ENCODE results near the gene MEAF6. TPM values are rescaled to one million over a fixed set of nuclear protein-coding genes. Genes with fewer than 3 reads are reported as not detected.

Gene MEAF6
- total and polyA plus RNA-seq, 3 experiments from 2014 or later, result 102 to 163 (median 113) TPM

DNA sequence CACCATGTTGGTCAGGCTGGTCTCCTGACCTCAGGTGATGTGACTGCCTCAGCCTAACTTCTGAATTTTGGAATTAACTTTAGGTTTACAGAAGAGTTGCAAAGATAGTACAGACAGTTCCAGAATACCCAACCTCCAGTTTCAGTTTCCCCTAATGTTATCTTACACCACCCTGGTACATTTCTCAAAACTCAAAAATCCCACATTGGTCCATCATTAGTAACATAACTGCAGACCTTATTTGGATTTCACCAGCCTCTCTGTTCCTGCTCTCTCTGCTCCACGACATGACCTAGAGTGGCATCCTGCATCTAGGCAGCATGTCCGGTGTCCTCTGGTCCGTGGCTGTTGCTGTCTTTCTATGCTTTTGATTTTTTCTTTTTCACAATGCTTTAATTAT lies 45.2 kb downstream of the MEAF6 start:
- CTCF ChIA-PET, result interaction anchor here (1.3 to 11.1 kb wide), 2 partner anchors 10 to 13 kb away, joined by 5 to 105 read pairs; no protein-coding TSS in a partner anchor
- Histone ChIP-seq H3K27ac (ENCODE audit: low read depth, low read length) (no peak overlapping the region), H3K4me1 (ENCODE audit: insufficient read depth, low read length) (peaks cover 30% of the 10 kb centered on the region), H3K9me3 (ENCODE audit: low read length) (no peaks in the 10 kb centered on the region), H3K36me3 (ENCODE audit: insufficient read depth, low read length) (no peaks in the 10 kb centered on the region), H3K4me3 (ENCODE audit: low read length) (no peak overlapping the region), H3K27me3 (ENCODE audit: insufficient read depth, low read length, poor library complexity, severe bottlenecking) (no peaks in the 10 kb centered on the region)
- no peak for DNase-seq
- peaks cover 0 to 10% (median 3%) of the 10 kb centered on the region in 3 donors for H3K36me3 Mint-ChIP-seq
- H3K4me3 Mint-ChIP-seq, result no peak overlapping the region
- H3K27ac Mint-ChIP-seq, result peak overlapping the region in 7 of 8 donors; percentile 9 to 99 (median 70)
- peaks cover 36 to 42% (median 39%) of the 10 kb centered on the region in 3 donors for H3K4me1 Mint-ChIP-seq
- peaks cover 0 to 3% of the 10 kb centered on the region in 2 donors for H3K27me3 Mint-ChIP-seq
- no peaks in the 10 kb centered on the region for H3K9me3 Mint-ChIP-seq
- POLR2A ChIA-PET, result no interaction called here

DNA sequence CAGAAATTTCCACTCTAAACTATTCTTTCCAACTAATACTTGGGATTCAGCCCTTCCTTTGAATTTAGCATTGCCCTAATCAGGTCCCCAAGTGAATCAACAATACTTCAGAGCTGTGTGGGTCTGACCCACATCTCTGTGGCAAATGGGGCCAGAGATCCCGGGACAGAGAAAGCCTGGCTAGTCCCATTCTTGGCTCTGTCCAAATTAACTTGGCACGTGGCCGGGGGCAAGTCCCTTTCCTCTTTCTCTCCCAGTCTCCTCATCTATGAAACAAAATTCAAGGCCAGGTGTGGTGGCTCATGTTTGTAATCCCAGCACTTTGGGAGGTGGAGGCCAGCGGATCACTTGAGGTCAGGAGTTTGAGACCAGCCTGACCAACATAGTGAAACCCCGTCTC lies 46.5 kb downstream of the MEAF6 start:
- H3K4me1 ChIP-seq (ENCODE audit: insufficient read depth, low read length), result peaks cover 22% of the 10 kb centered on the region
- Mint-ChIP-seq H3K9me3 (no peaks in the 10 kb centered on the region), H3K27me3 (no peaks in the 10 kb centered on the region), H3K4me1 (peaks cover 28 to 33% (median 29%) of the 10 kb centered on the region in 3 donors), H3K36me3 (peaks cover 0 to 9% (median 3%) of the 10 kb centered on the region in 3 donors), H3K4me3 (no peak overlapping the region), H3K27ac (peak overlapping the region in 1 of 8 donors; percentile 81)
- ChIA-PET CTCF (interaction anchor here (1.5 kb wide), 1 partner anchor 20 kb away, joined by 9 read pairs; no protein-coding TSS in a partner anchor), POLR2A (no interaction called here)
- H3K4me3 ChIP-seq (ENCODE audit: low read length), result no peak overlapping the region
- DNase-seq, result no peak
- H3K27ac ChIP-seq (ENCODE audit: low read depth, low read length), result no peak overlapping the region
- no peaks in the 10 kb centered on the region for H3K9me3 ChIP-seq (ENCODE audit: low read length)
- no peaks in the 10 kb centered on the region for H3K27me3 ChIP-seq (ENCODE audit: insufficient read depth, low read length, poor library complexity, severe bottlenecking)
- H3K36me3 ChIP-seq (ENCODE audit: insufficient read depth, low read length), result no peaks in the 10 kb centered on the region

DNA sequence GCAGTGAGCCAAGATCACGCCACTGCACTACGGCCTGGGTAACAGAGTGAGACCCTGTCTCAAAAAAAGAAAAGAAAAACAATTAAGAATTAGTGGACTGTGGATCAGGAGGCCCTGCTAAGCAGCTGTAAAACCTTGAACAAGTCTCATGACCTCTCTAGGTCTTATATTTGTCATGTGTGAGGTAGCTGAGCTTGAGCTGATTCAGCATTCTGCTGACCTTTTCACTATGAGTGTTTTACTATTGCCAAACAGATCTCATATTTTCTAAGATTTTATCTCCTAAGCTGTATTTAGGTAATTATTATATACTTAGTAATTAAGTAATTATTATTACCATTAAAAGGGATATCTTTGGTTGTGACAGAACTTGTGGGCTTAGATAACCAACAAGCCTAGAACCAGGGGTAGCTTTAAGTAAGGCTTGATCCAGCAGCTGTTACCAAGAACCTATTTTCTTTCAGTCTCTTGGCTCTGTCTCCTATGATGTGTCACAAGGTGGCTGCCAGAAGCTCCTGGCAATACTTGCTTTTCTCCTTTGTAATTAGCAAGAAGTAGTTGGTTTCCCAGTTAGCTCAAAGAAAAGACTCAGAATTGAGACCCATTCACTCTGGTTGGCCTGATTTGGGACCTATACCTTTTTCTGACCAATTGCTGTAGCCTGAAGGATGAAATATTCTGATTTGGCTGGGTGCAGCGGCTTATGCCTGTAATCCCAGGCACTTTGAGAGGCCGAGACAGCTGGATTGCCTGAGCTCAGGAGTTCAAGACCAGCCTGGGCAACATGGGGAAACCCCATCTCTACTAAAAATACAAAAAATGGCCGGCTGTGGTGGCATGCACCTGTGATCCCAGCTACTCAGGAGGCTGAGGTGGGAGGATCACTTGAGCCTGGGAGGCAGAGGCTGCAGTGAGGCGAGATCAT lies 48.7 kb downstream of the MEAF6 start:
- Mint-ChIP-seq H3K36me3 (peaks cover 0 to 17% (median 3%) of the 10 kb centered on the region in 3 donors), H3K9me3 (no peaks in the 10 kb centered on the region), H3K27me3 (no peaks in the 10 kb centered on the region), H3K4me3 (no peak overlapping the region), H3K4me1 (peaks cover 9 to 15% (median 11%) of the 10 kb centered on the region in 3 donors), H3K27ac (peak overlapping the region in 2 of 8 donors; percentile 26 to 96)
- H3K4me1 ChIP-seq (ENCODE audit: insufficient read depth, low read length), result peaks cover 3% of the 10 kb centered on the region
- POLR2A ChIA-PET, result no interaction called here
- H3K9me3 ChIP-seq (ENCODE audit: low read length), result no peaks in the 10 kb centered on the region
- no peak overlapping the region for H3K4me3 ChIP-seq (ENCODE audit: low read length)
- no peaks in the 10 kb centered on the region for H3K36me3 ChIP-seq (ENCODE audit: insufficient read depth, low read length)
- CTCF ChIA-PET, result interaction anchor here (1.1 to 4.2 kb wide), 3 partner anchors 9 to 21 kb away, joined by 3 to 30 read pairs (median 5); partner anchors contain the start of gene ZC3H12A
- H3K27me3 ChIP-seq (ENCODE audit: insufficient read depth, low read length, poor library complexity, severe bottlenecking), result no peaks in the 10 kb centered on the region
- no peak for DNase-seq
- H3K27ac ChIP-seq (ENCODE audit: low read depth, low read length), result no peak overlapping the region

- Histone ChIP-seq H3K27ac (ENCODE audit: low read depth, low read length) (no peak overlapping the region), H3K27me3 (ENCODE audit: insufficient read depth, low read length, poor library complexity, severe bottlenecking) (no peaks in the 10 kb centered on the region), H3K9me3 (ENCODE audit: low read length) (no peaks in the 10 kb centered on the region), H3K36me3 (ENCODE audit: insufficient read depth, low read length) (no peaks in the 10 kb centered on the region), H3K4me1 (ENCODE audit: insufficient read depth, low read length) (peaks cover under 1% of the 10 kb centered on the region), H3K4me3 (ENCODE audit: low read length) (no peak overlapping the region)
- ChIA-PET POLR2A (no interaction called here), CTCF (interaction anchor here (4.2 kb wide), 1 partner anchor 23 kb away, joined by 30 read pairs; no protein-coding TSS in a partner anchor)
- H3K4me1 Mint-ChIP-seq, result peaks cover 2 to 7% (median 3%) of the 10 kb centered on the region in 3 donors
- DNase-seq, result no peak
- H3K4me3 Mint-ChIP-seq, result no peak overlapping the region
- H3K9me3 Mint-ChIP-seq, result no peaks in the 10 kb centered on the region
- H3K36me3 Mint-ChIP-seq, result peaks cover 0 to 20% (median 1%) of the 10 kb centered on the region in 3 donors
- H3K27me3 Mint-ChIP-seq, result no peaks in the 10 kb centered on the region
- H3K27ac Mint-ChIP-seq, result no peak overlapping the region
These were observed 50.1 kb downstream of the MEAF6 start for GRCh38 chr1:37464443-37464842.

DNA sequence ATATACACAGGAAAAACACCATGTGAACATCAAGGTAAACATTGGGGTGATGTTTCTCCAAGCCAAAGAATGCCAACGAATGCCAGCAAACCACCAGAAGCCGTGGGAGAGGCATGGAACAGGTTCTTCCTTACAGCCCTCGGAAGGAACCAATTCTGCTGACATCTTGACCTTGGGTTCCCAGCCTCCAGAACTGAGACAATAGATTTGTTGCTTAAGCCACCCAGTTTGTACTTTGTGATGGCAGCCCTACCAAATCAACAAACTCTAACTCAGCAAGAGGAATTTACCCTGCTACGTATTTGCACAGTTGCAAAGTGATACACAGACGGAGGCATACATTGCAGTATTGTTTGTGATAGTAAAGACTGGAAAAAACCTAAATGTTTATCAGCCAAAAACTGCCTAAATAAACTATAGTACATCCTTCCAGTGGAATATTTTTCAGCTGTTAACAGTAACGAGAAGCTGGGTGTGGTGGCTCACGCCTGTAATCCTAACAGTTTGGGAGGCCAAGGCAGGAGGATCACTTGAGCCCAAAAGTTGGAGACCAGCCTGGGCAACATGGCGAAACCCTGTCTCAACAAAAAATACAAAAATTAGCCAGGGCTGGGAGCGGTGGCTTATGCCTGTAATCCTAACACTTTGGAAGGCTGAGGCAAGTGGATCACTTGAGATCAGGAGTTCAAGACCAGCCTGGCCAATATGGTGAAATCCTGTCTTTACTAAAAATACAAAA lies 52.7 kb downstream of the MEAF6 start:
- no peak overlapping the region for H3K4me3 Mint-ChIP-seq
- no peaks in the 10 kb centered on the region for H3K9me3 Mint-ChIP-seq
- ChIA-PET CTCF (interaction anchor here (4.2 kb wide), 1 partner anchor 25 kb away, joined by 30 read pairs; no protein-coding TSS in a partner anchor), POLR2A (no interaction called here)
- no peak overlapping the region for H3K4me3 ChIP-seq (ENCODE audit: low read length)
- no peaks in the 10 kb centered on the region for H3K27me3 Mint-ChIP-seq
- no peak for DNase-seq
- peaks cover 0 to 5% (median 3%) of the 10 kb centered on the region in 3 donors for H3K4me1 Mint-ChIP-seq
- no peaks in the 10 kb centered on the region for H3K27me3 ChIP-seq (ENCODE audit: insufficient read depth, low read length, poor library complexity, severe bottlenecking)
- H3K27ac ChIP-seq (ENCODE audit: low read depth, low read length), result no peak overlapping the region
- no peaks in the 10 kb centered on the region for H3K9me3 ChIP-seq (ENCODE audit: low read length)
- H3K36me3 Mint-ChIP-seq, result peaks cover 0 to 17% (median 0%) of the 10 kb centered on the region in 3 donors
- no peaks in the 10 kb centered on the region for H3K36me3 ChIP-seq (ENCODE audit: insufficient read depth, low read length)
- no peaks in the 10 kb centered on the region for H3K4me1 ChIP-seq (ENCODE audit: insufficient read depth, low read length)
- no peak overlapping the region for H3K27ac Mint-ChIP-seq

GRCh38 chr1:37458551-37458950 lies 56.0 kb downstream of the MEAF6 start:
- Mint-ChIP-seq H3K27me3 (no peaks in the 10 kb centered on the region), H3K4me1 (peaks cover 6 to 11% (median 9%) of the 10 kb centered on the region in 3 donors), H3K27ac (peak overlapping the region in 2 of 8 donors; percentile 33 to 64), H3K4me3 (no peak overlapping the region), H3K9me3 (no peaks in the 10 kb centered on the region), H3K36me3 (peaks cover 0 to 24% (median 3%) of the 10 kb centered on the region in 3 donors)
- Histone ChIP-seq H3K4me3 (ENCODE audit: low read length) (no peak overlapping the region), H3K27me3 (ENCODE audit: insufficient read depth, low read length, poor library complexity, severe bottlenecking) (no peaks in the 10 kb centered on the region), H3K27ac (ENCODE audit: low read depth, low read length) (no peak overlapping the region), H3K9me3 (ENCODE audit: low read length) (no peaks in the 10 kb centered on the region), H3K36me3 (ENCODE audit: insufficient read depth, low read length) (no peaks in the 10 kb centered on the region), H3K4me1 (ENCODE audit: insufficient read depth, low read length) (peaks cover 3% of the 10 kb centered on the region)
- POLR2A ChIA-PET, result interaction anchor here (1.0 kb wide), 1 partner anchor 18 kb away, joined by 3 read pairs; no protein-coding TSS in a partner anchor
- no peak for DNase-seq
- CTCF ChIA-PET, result interaction anchor here (2.2 to 9.3 kb wide), 4 partner anchors 8 to 56 kb away, joined by 7 to 246 read pairs (median 57); partner anchors contain the start of genes MEAF6 and ZC3H12A

DNA sequence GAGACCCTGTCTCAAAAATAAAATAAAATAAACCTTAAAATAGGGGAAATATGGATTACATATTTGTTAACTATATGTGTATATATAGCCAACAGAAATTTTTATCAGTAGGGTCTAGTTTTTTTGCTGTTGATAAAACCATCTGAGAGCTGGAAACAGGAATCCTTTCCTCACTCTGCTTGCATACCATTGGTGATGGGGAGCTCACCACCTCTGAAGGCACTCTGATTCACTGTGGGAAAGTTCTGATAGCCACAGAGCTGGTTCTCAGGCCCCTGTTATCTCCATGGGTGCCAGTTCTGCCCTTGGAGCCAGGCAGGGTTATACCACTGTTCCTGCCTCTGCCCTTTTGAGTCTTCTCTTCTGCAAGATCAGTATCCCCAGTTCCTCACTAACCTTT lies 58.0 kb downstream of the MEAF6 start:
- H3K27me3 Mint-ChIP-seq, result no peaks in the 10 kb centered on the region
- ChIA-PET CTCF (interaction anchor here (8.0 to 9.3 kb wide), 2 partner anchors 18 to 32 kb away, joined by 105 to 246 read pairs; partner anchors contain the start of gene ZC3H12A), POLR2A (no interaction called here)
- H3K4me1 ChIP-seq (ENCODE audit: insufficient read depth, low read length), result peaks cover 3% of the 10 kb centered on the region
- H3K4me3 Mint-ChIP-seq, result no peak overlapping the region
- H3K36me3 ChIP-seq (ENCODE audit: insufficient read depth, low read length), result no peaks in the 10 kb centered on the region
- peaks cover 0 to 20% (median 8%) of the 10 kb centered on the region in 3 donors for H3K36me3 Mint-ChIP-seq
- no peak overlapping the region for H3K4me3 ChIP-seq (ENCODE audit: low read length)
- no peak overlapping the region for H3K27ac ChIP-seq (ENCODE audit: low read depth, low read length)
- no peaks in the 10 kb centered on the region for H3K27me3 ChIP-seq (ENCODE audit: insufficient read depth, low read length, poor library complexity, severe bottlenecking)
- H3K9me3 Mint-ChIP-seq, result no peaks in the 10 kb centered on the region
- H3K4me1 Mint-ChIP-seq, result peaks cover 6 to 11% (median 9%) of the 10 kb centered on the region in 3 donors
- H3K27ac Mint-ChIP-seq, result peak overlapping the region in 2 of 8 donors; percentile 58 to 71
- no peaks in the 10 kb centered on the region for H3K9me3 ChIP-seq (ENCODE audit: low read length)
- DNase-seq, result no peak

Measured in CD8-positive, alpha-beta memory T cell (primary cell).